Natural killer cell (primary cell): ENCODE measurements around the gene ASTN2. TPM values are rescaled to one million over a fixed set of nuclear protein-coding genes. Genes with fewer than 3 reads are reported as not detected.

Experiments used
- ATAC-seq, 3 donors: fragments of 150-1000 bp in 2 of 3; fragments of 200-7000 bp in 1 of 3; cut with Tn5 transposase; 1 replicate in 1 of 3; 2 replicates in 2 of 3; pipeline ENCODE4 v1.10.0; 2021; ENCODE audit warnings: mild to moderate bottlenecking in 2 of 3, moderate library complexity in 2 of 3
- DNase-seq, 2 donors: peaks; one replicate each; pipeline versions ENCODE4 v3.0.0 to v3.0.0-alpha.2; 2013 to 2021; ENCODE audit warnings: mixed read lengths in 1 of 2
- H3K27ac ChIP-seq: one replicate; pipeline ENCODE4 v1.5.1; 2013; ENCODE audit warnings: mild to moderate bottlenecking, low read length
- H3K27me3 ChIP-seq: one replicate; pipeline ENCODE4 v1.6.1; 2013; ENCODE audit warnings: low read length; ENCODE audit not compliant: control insufficient read depth, insufficient read depth
- H3K36me3 ChIP-seq: one replicate; pipeline ENCODE4 v1.6.1; 2013; ENCODE audit warnings: low read length; ENCODE audit not compliant: control insufficient read depth, insufficient read depth
- H3K4me1 ChIP-seq: one replicate; pipeline ENCODE4 v1.6.1; 2013; ENCODE audit warnings: low read length; ENCODE audit not compliant: control insufficient read depth, insufficient read depth
- H3K4me3 ChIP-seq: one replicate; pipeline ENCODE4 v1.5.1; 2013; ENCODE audit warnings: low read length
- H3K9me3 ChIP-seq: one replicate; pipeline ENCODE4 v1.6.1; 2013; ENCODE audit warnings: low read length; ENCODE audit not compliant: control insufficient read depth, insufficient read depth
- H3K27ac Mint-ChIP-seq, 2 donors: one replicate each; pipeline ENCODE4 v1.8.0; 2022; ENCODE audit warnings: mild to moderate bottlenecking in 2 of 2, mixed read lengths in 2 of 2, moderate library complexity in 1 of 2
- H3K27me3 Mint-ChIP-seq, 2 donors: one replicate each; pipeline ENCODE4 v1.8.0; 2022; ENCODE audit warnings: low read depth in 2 of 2, mixed read lengths in 2 of 2
- H3K36me3 Mint-ChIP-seq: one replicate; pipeline ENCODE4 v1.8.0; 2022; ENCODE audit warnings: mixed read lengths
- H3K4me1 Mint-ChIP-seq, 2 donors: one replicate each; pipeline ENCODE4 v1.8.0; 2022; ENCODE audit warnings: mixed read lengths in 2 of 2
- H3K4me3 Mint-ChIP-seq: one replicate; pipeline ENCODE4 v1.8.0; 2022; ENCODE audit warnings: mild to moderate bottlenecking, moderate library complexity, mixed read lengths
- H3K9me3 Mint-ChIP-seq, 2 donors: one replicate each; pipeline ENCODE4 v1.8.0; 2022; ENCODE audit warnings: mixed read lengths in 2 of 2
- CTCF ChIP-seq: fragments of 200-600 bp; IDR thresholded peaks from one replicate; pipeline ENCODE4 v1.8.0; 2022; ENCODE audit warnings: antibody characterized with exemption
- WGBS: methylation state at CpG from one replicate; pipeline ENCODE4 v1.1.7; 2013; ENCODE audit warnings: missing lambda C conversion rate; ENCODE audit not compliant: insufficient coverage; 5-methylcytosine and 5-hydroxymethylcytosine counted together
- intact Hi-C: fragments of 100-400 bp; cut with micrococcal nuclease; formaldehyde crosslinking; loops from one replicate; pipeline ENCODE4 v1.14.2; 2022
- total RNA-seq, 4 donors: library from RNA; stranded (reverse); fragments of 120-200 nt in 1 of 4; gene quantifications; one replicate each; pipeline versions ENCODE4 v1.2.3 to v1.2.4, GENCODE V29; 2013 to 2022

Gene ASTN2
- total RNA-seq, 3 donors from 2014 or later (not counting 1 experiment from before 2014, with no cell fraction given) = 3.0 to 3.5 (median 3.2) TPM

- ATAC-seq = no peak
- Histone ChIP-seq H3K27me3 (no peaks in the 10 kb centered on the region), H3K4me3 (no peak overlapping the region), H3K36me3 (no peaks in the 10 kb centered on the region), H3K9me3 (no peaks in the 10 kb centered on the region), H3K27ac (no peak overlapping the region), H3K4me1 (no peaks in the 10 kb centered on the region)
- Mint-ChIP-seq H3K4me1 (no peaks in the 10 kb centered on the region), H3K4me3 (no peak overlapping the region), H3K27ac (no peak overlapping the region), H3K9me3 (peaks cover 3 to 11% of the 10 kb centered on the region in 2 donors), H3K27me3 (no peaks in the 10 kb centered on the region), H3K36me3 (no peaks in the 10 kb centered on the region)
- intact Hi-C loops = no loop called here
- no peak for TF ChIP-seq CTCF
- 71% methylated on average over 3 of the region's 3 CpGs for WGBS
- no peak for DNase-seq
Measured at GRCh38 chr9:117355542-117355941, 59.3 kb downstream of the ASTN2 start.

DNA sequence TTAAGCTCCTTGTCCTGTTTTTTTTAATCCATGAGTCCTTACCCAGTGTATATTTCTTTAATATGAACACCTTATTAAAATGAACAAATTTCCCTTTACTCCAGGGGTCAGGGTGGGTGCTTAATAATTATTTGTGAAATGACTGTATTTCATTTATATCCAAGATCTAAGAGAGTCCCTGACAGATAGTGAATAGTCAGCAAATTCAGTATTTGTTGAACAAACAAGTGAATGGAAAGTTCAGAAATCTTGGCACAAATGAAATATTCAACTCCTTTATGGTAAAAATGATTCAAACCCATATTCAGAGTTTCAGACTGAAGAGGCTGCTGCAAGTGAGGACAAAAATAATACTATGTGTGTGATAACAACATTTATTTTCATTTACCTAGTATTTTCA, 59.9 kb downstream of the ASTN2 start:
- H3K4me3 ChIP-seq = no peak overlapping the region
- TF ChIP-seq CTCF = no peak
- Mint-ChIP-seq H3K4me3 (no peak overlapping the region), H3K9me3 (peaks cover 3 to 13% of the 10 kb centered on the region in 2 donors), H3K27me3 (no peaks in the 10 kb centered on the region), H3K36me3 (no peaks in the 10 kb centered on the region), H3K4me1 (no peaks in the 10 kb centered on the region), H3K27ac (no peak overlapping the region)
- no peak for DNase-seq
- H3K36me3 ChIP-seq = no peaks in the 10 kb centered on the region
- no peaks in the 10 kb centered on the region for H3K9me3 ChIP-seq
- no peak for ATAC-seq
- H3K27ac ChIP-seq = no peak overlapping the region
- no peaks in the 10 kb centered on the region for H3K4me1 ChIP-seq
- intact Hi-C loops = no loop called here
- H3K27me3 ChIP-seq = no peaks in the 10 kb centered on the region

- H3K27me3 Mint-ChIP-seq = no peaks in the 10 kb centered on the region
- WGBS = 72% methylated on average over 1 of the region's 1 CpG
Measured at GRCh38 chr9:117354244-117354847, 60.5 kb downstream of the ASTN2 start.

More at GRCh38 chr9:117354244-117354847, 60.5 kb downstream of the ASTN2 start:
- Mint-ChIP-seq H3K36me3 (no peaks in the 10 kb centered on the region), H3K4me3 (no peak overlapping the region), H3K4me1 (no peaks in the 10 kb centered on the region), H3K27ac (no peak overlapping the region), H3K9me3 (peaks cover 3 to 13% of the 10 kb centered on the region in 2 donors)
- TF ChIP-seq CTCF = no peak
- Histone ChIP-seq H3K4me1 (no peaks in the 10 kb centered on the region), H3K36me3 (no peaks in the 10 kb centered on the region), H3K27me3 (no peaks in the 10 kb centered on the region), H3K4me3 (no peak overlapping the region), H3K9me3 (no peaks in the 10 kb centered on the region), H3K27ac (no peak overlapping the region)
- ATAC-seq (no peak), DNase-seq (no peak)
- intact Hi-C loops = no loop called here
